NCI-H1092 treated with DMSO at 0.1 percent for 48 hours (cell line): ENCODE results near the gene MTTP.
A peak's percentile ranks its signal among the peaks of the same experiment; 100 is the strongest.

Source experiments
- DNase-seq: peaks from one replicate; lab custom pipeline; 2025; lab: John Stamatoyannopoulos, UW

MTTP gene

GRCh38 chr4:99642725-99643489, 68.3 kb downstream of the MTTP start:
- DNase-seq, result no peak

GRCh38 chr4:99644453-99644852, 69.8 kb downstream of the MTTP start:
- DNase-seq, result no peak

- DNase-seq, result no peak
Measured at GRCh38 chr4:99645036-99645435, 70.4 kb downstream of the MTTP start.

GRCh38 chr4:99645638-99646037, 71.0 kb downstream of the MTTP start:
- DNase-seq, result no peak

- DNase-seq, result no peak
Measured at GRCh38 chr4:99647071-99647470, 72.4 kb downstream of the MTTP start.

GRCh38 chr4:99648321-99648720, 73.7 kb downstream of the MTTP start:
- no peak for DNase-seq

- DNase-seq, result no peak
Measured at GRCh38 chr4:99649208-99649607, 74.6 kb downstream of the MTTP start.

GRCh38 chr4:99649778-99650177, 75.2 kb downstream of the MTTP start:
- DNase-seq, result no peak

- no peak for DNase-seq
Measured at GRCh38 chr4:99651016-99651769, 76.6 kb downstream of the MTTP start.

GRCh38 chr4:99651811-99652485, 77.3 kb downstream of the MTTP start:
- DNase-seq, result no peak

GRCh38 chr4:99652596-99653436, 78.2 kb downstream of the MTTP start:
- peak; percentile 35 for DNase-seq

GRCh38 chr4:99653916-99654315, 79.3 kb downstream of the MTTP start:
- no peak for DNase-seq

GRCh38 chr4:99654361-99654761, 79.7 kb downstream of the MTTP start:
- DNase-seq, result no peak

- peak; percentile 73 for DNase-seq
Measured at GRCh38 chr4:99655308-99656081, 80.9 kb downstream of the MTTP start.

- no peak for DNase-seq
Measured at GRCh38 chr4:99657798-99658197, 83.2 kb downstream of the MTTP start, which contains the start of gene C4orf54. Gene C4orf54 (minus strand): TSS chr4:99657828. CDS start chr4:99654648, 3,180 bp downstream.

GRCh38 chr4:99658666-99659065, 84.0 kb downstream of the MTTP start:
- no peak for DNase-seq

- DNase-seq, result no peak
Measured at GRCh38 chr4:99661907-99662306, 87.3 kb downstream of the MTTP start.

- no peak for DNase-seq
Measured at GRCh38 chr4:99664716-99665115, 90.1 kb downstream of the MTTP start.

- DNase-seq, result no peak
Measured at GRCh38 chr4:99665983-99666382, 91.4 kb downstream of the MTTP start.

- no peak for DNase-seq
Measured at GRCh38 chr4:99668472-99668871, 93.8 kb downstream of the MTTP start.

GRCh38 chr4:99669084-99669483, 94.5 kb downstream of the MTTP start:
- no peak for DNase-seq
